GM12875 (cell line): ENCODE results near the gene TCF19.

ENCODE experiments used
- H3K4me3 ChIP-seq: one replicate; pipeline ENCODE4 v1.5.1; 2011; ENCODE audit warnings: low read depth, low read length, control low read depth
- TF ChIP-seq, protein P1 (sequence below): IDR thresholded peaks from 2 replicates; pipeline ENCODE4 v1.5.1; 2011; ENCODE audit warnings: low read depth, mild to moderate bottlenecking, control low read depth, inconsistent platforms, low read length, moderate library complexity, borderline replicate concordance; ENCODE audit not compliant: insufficient read depth

The TCF19 gene

DNA sequence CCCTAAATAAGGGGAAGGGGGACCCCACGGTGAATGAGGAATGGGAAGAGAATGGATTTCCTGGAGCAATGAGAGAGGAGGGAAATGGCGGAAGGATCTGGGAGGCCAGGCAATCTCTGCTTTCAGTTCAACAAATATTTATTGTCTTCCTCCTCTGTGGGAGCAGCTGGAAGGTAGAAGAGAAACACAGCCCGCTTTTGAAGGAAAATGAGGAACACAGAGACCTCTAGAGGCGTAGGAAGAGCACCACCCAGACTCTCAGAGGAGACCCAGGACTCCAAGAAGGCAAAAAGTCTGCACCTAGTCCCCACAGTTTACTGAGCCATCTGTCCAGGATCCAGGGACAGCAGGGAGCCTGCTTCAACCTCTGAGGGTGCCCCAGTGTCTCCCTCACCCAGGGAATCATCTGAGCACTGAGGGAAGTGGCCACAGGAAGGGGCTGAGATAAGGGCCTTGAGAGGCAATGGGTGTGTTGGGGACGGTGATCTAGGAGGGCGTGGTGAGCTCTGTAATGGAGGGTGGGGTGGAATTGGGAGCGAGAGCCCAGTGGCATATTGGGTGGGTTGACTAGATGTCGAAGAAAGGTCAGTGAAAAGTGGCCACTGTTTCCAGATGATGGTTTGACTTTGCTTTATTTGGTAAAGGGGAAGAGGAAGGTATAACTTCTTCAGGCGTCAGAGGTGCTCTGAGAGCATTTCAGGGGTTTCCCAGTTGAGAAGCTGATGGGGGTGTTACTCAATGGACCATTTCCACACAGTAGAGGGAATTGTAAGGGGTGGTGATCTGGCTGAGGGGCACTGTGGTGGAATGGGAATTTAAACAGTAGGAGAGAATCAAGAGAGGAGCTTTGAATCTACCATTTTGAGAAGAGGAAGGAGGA is 43.2 kb upstream of the TCF19 start:
- TF ChIP-seq, protein P1, sequence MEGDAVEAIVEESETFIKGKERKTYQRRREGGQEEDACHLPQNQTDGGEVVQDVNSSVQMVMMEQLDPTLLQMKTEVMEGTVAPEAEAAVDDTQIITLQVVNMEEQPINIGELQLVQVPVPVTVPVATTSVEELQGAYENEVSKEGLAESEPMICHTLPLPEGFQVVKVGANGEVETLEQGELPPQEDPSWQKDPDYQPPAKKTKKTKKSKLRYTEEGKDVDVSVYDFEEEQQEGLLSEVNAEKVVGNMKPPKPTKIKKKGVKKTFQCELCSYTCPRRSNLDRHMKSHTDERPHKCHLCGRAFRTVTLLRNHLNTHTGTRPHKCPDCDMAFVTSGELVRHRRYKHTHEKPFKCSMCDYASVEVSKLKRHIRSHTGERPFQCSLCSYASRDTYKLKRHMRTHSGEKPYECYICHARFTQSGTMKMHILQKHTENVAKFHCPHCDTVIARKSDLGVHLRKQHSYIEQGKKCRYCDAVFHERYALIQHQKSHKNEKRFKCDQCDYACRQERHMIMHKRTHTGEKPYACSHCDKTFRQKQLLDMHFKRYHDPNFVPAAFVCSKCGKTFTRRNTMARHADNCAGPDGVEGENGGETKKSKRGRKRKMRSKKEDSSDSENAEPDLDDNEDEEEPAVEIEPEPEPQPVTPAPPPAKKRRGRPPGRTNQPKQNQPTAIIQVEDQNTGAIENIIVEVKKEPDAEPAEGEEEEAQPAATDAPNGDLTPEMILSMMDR: no peak
- H3K4me3 ChIP-seq: no peak overlapping the region

DNA sequence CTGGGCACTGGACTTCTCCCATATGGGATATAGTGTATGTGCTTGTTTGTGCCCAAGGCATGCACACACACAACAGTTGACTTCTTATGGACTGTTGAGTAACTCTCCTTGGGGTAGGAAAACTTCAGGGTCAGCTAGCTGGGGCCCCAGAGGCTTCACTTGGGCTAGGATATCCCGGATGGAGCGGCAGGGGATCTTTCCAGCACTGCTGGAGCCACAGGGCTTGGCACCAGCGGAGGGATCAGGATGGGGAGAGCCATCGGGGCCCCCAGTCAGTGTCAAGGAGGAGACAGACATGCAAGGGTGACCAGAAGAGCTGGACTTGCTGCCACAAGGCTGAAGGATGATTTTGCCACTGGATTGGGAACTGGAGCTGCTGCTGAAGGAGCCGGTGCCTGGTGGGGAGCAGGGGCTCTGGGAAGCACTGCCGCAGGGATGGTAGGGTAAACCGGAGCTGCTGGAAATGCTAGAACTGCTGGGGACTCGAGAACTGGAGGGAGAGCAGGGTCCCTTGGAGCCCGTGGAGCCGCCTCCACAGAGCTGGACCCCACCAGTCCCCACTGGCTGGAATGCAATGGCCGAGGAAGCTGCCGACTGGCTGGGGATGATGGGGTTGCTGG is 42.3 kb upstream of the TCF19 start:
- H3K4me3 ChIP-seq: no peak overlapping the region
- TF ChIP-seq, protein P1: no peak

DNA sequence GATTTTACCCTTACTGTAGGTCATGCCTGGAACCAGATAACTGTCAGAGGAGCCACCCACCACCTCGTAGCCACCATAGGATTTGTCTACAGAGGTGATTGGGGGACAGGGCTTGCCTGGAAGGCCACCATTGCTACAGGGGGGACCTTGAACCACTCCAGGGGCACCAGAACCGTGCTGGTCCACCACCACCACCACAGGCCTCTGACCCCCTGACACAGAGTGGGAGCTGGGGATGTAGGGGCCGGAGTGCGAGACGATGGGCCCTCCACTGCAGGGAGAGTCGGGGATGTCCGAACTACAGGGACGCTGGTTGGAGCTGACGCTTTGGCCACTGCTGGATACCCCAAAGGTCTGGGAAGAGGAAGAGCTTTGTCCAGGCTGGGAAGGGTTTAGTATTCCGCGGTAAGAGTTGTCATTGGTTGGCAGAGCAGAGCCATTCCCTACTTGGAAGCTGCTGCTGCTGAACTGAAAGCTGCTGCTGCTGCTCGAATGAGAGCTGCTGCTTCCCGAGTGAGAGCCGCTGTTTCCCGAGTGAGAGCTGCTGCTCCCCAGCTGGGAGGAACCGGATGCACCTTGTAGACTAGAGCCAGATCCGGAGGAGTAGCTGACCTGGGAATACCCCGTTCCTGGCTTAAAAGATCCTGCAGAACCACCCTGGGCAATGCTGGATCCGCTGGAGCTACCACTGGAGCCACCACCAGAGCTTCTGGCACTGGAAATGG is 41.6 kb upstream of the TCF19 start:
- no peak overlapping the region for H3K4me3 ChIP-seq
- TF ChIP-seq, protein P1: no peak

DNA sequence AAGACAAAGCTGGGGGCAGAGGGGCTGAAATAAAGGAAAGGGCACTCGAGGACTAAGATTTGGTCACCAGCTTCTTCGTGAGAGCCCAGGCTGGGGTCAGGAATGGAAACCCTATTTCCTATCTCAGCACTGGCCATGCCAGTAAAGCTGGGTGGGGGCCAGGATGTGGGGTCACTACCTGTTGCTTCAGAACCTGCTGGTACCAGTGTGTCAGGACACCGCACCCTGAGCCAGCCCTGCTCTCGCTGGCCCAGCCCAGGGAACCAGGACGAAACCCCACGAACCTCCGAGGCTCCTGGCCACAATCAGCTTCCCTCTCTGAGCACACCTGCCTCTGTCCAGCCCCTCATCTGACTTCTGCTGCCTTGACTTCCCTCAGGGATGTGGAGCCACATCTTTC is 40.2 kb upstream of the TCF19 start:
- TF ChIP-seq, protein P1: no peak
- H3K4me3 ChIP-seq: no peak overlapping the region

DNA sequence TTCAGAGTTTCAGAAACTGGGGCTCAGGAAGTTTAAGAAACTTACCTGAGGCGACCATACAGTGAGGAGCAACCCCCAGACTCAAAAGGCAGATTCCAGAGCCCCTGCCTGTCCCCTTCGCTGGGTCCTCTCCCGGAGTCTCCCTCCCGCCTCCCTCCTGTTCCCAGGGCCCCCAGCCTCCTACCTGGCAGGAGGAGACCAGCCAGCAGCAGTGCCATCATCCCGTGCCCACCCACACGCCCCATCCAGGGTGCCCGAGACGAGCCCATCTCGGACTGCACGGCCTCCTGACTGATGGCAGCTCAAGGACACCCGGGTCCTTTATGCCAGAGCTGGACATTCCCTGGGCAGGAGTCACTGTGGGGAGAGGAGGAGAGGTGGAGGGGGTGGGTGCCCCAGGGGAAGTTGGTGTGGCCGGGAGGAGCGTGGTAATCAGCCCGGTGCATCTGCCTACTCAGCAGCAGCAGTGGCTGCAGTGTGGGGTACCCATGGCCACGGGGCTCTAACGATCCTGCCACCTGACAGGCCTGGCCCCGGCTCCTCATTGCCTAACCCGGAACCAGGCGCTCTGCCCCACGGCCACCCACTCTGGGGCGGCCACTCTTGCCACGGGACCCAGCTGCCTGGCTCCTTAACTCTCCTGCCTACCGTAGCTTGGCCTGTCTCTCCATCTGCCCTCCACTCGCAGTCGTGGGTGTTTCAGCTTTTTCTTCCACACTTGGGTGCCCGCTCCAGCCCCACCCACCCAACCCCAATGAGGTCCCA is 38.1 kb upstream of the TCF19 start, which contains the start of gene CDSN:
Gene CDSN (minus strand): TSS at position 296 of the 765 bp plus-strand sequence. CDS start 27 bp downstream, at position 269.
- H3K4me3 ChIP-seq: no peak within 1 kb of the TSS
- TF ChIP-seq, protein P1: no peak

DNA sequence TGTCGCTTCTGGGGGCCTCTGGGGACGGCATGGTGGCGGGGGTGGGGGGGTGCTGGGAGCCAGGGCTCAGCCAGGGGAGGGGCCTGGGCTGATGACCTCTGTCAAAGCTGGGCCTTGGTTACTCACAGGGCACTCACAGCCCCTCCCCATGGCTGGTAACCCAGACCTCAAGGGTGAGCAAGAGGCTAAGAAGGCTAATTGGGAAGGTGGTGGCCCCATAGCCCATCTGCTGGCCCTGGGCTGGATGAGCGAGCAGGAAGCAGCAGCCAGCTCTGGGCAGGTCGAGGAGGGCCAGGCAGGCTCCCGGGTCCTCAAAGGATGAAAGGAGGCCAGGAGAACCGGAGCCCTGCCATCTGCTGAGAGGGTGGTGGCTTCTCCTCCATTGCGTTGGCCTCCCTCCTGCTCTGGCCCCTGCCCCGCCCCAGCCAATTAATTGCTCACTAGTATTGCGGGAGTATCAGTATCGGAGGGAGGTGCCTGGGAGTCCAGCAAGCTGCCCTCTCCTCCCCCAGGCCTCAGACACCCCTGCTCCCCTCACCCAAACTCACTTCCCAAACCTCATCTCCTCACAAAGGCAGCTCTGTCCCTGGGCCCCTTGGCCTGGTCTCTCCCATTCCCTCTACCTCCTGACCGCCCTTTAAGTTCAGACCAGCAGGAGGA is 37.1 kb upstream of the TCF19 start:
- H3K4me3 ChIP-seq: no peak overlapping the region
- TF ChIP-seq, protein P1: no peak
